ENCODE results near the gene DDX59. TPM values are rescaled to one million over a fixed set of nuclear protein-coding genes. Genes with fewer than 3 reads are reported as not detected.

Gene DDX59
- total RNA-seq, 1 experiment from 2014 or later: 19.3 TPM

- intact Hi-C loops (cut with micrococcal nuclease; ENCODE audit: unreplicated experiment): no loop called here
- no peak for DNase-seq
- H3K27ac Mint-ChIP-seq (ENCODE audit: unreplicated experiment): no peak overlapping the region
- no TSS peak for BruUV-seq (replicated peaks)
- CTCF ChIA-PET: no interaction called here
- TF ChIP-seq CTCF (IDR thresholded peaks at IDR 0.05; ENCODE audit: unreplicated experiment): no peak
- no peaks in the 10 kb centered on the region for H3K27me3 Mint-ChIP-seq (ENCODE audit: unreplicated experiment)
- no peaks in the 10 kb centered on the region for H3K36me3 Mint-ChIP-seq (ENCODE audit: insufficient read depth, unreplicated experiment)
- no peak overlapping the region for H3K4me3 Mint-ChIP-seq (ENCODE audit: low read depth, unreplicated experiment)
- H3K4me1 Mint-ChIP-seq (ENCODE audit: low read depth, unreplicated experiment): no peaks in the 10 kb centered on the region
- no peaks in the 10 kb centered on the region for H3K9me3 Mint-ChIP-seq (ENCODE audit: low read depth, unreplicated experiment)
Measured at GRCh38 chr1:200708161-200708560, 38.5 kb upstream of the DDX59 start.

GRCh38 chr1:200707116-200707515 lies 37.4 kb upstream of the DDX59 start:
- no TSS peak for BruUV-seq (replicated peaks)
- H3K9me3 Mint-ChIP-seq (ENCODE audit: low read depth, unreplicated experiment): no peaks in the 10 kb centered on the region
- no peak for DNase-seq
- no peaks in the 10 kb centered on the region for H3K4me1 Mint-ChIP-seq (ENCODE audit: low read depth, unreplicated experiment)
- no peak overlapping the region for H3K27ac Mint-ChIP-seq (ENCODE audit: unreplicated experiment)
- H3K4me3 Mint-ChIP-seq (ENCODE audit: low read depth, unreplicated experiment): no peak overlapping the region
- CTCF ChIA-PET: interaction anchor here (0.5 kb wide), 2 partner anchors 85 to 396 kb away, joined by 3 to 4 read pairs; no protein-coding TSS in a partner anchor
- no peak for TF ChIP-seq CTCF (IDR thresholded peaks at IDR 0.05; ENCODE audit: unreplicated experiment)
- no peaks in the 10 kb centered on the region for H3K27me3 Mint-ChIP-seq (ENCODE audit: unreplicated experiment)
- no peaks in the 10 kb centered on the region for H3K36me3 Mint-ChIP-seq (ENCODE audit: insufficient read depth, unreplicated experiment)
- intact Hi-C loops (cut with micrococcal nuclease; ENCODE audit: unreplicated experiment): no loop called here

DNA sequence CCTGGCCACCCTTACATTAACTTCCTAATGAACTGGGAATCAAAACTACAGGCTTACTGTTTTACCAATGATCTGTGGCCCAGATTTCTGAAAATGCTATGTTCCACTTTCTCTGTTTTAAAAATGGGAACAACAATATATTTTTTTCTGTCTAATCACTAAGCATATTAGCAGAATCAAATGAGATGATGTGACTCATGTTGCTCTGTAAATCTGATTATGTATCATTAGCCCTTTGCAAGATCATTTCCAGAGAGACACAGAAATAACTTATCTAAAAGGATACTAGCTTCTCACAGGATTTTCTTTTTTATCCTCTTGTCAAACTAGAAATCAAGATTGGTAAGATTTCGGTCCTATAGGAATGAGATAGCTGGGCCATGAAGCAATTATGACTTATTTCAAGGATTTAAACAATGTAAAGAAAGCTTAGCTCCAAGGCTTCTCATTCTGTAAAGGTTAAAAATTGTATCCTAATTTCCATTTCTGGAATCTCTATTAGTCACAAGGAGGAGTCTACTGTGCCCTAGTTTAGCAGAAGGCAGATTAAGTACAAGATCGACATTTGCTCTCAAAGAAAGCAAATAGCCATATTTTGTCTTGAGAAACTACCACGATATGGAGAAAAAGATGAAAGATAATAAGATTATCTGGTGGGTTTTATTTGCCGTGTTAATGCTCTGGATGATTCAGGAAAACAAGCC lies 36.6 kb upstream of the DDX59 start:
- CTCF ChIA-PET: interaction anchor here (0.7 kb wide), 1 partner anchor 11 kb away, joined by 6 read pairs; no protein-coding TSS in a partner anchor
- no peak for DNase-seq
- Mint-ChIP-seq H3K4me1 (ENCODE audit: low read depth, unreplicated experiment) (no peaks in the 10 kb centered on the region), H3K27me3 (ENCODE audit: unreplicated experiment) (no peaks in the 10 kb centered on the region), H3K27ac (ENCODE audit: unreplicated experiment) (no peak overlapping the region), H3K9me3 (ENCODE audit: low read depth, unreplicated experiment) (no peaks in the 10 kb centered on the region), H3K36me3 (ENCODE audit: insufficient read depth, unreplicated experiment) (no peaks in the 10 kb centered on the region), H3K4me3 (ENCODE audit: low read depth, unreplicated experiment) (no peak overlapping the region)
- intact Hi-C loops (cut with micrococcal nuclease; ENCODE audit: unreplicated experiment): no loop called here
- no TSS peak for BruUV-seq (replicated peaks)
- TF ChIP-seq CTCF (IDR thresholded peaks at IDR 0.05; ENCODE audit: unreplicated experiment): no peak

GRCh38 chr1:200704986-200705500 lies 35.3 kb upstream of the DDX59 start:
- no peaks in the 10 kb centered on the region for H3K27me3 Mint-ChIP-seq (ENCODE audit: unreplicated experiment)

More at GRCh38 chr1:200704986-200705500, 35.3 kb upstream of the DDX59 start:
- TF ChIP-seq CTCF (IDR thresholded peaks at IDR 0.05; ENCODE audit: unreplicated experiment): no peak
- Mint-ChIP-seq H3K36me3 (ENCODE audit: insufficient read depth, unreplicated experiment) (no peaks in the 10 kb centered on the region), H3K27ac (ENCODE audit: unreplicated experiment) (no peak overlapping the region), H3K4me1 (ENCODE audit: low read depth, unreplicated experiment) (no peaks in the 10 kb centered on the region), H3K4me3 (ENCODE audit: low read depth, unreplicated experiment) (no peak overlapping the region), H3K9me3 (ENCODE audit: low read depth, unreplicated experiment) (no peaks in the 10 kb centered on the region)
- no TSS peak for BruUV-seq (replicated peaks)
- CTCF ChIA-PET: no interaction called here
- intact Hi-C loops (cut with micrococcal nuclease; ENCODE audit: unreplicated experiment): no loop called here
- no peak for DNase-seq
